Neural cell (in vitro differentiated cells): ENCODE measurements around the gene PTPRT.

Experiments
- CTCF ChIP-seq: fragments of 450-650 bp; IDR thresholded peaks from 2 replicates; pipeline ENCODE4 v1.5.1; 2014; ENCODE audit warnings: antibody characterized with exemption, mild to moderate bottlenecking, moderate library complexity; ENCODE audit not compliant: poor library complexity, severe bottlenecking
- EP300 ChIP-seq: fragments of 450-650 bp; conservative IDR thresholded peaks from 2 replicates; pipeline ENCODE4 v1.6.1; 2014; ENCODE audit warnings: antibody characterized with exemption, mild to moderate bottlenecking, moderate library complexity; ENCODE audit not compliant: poor library complexity, severe bottlenecking
- POLR2AphosphoS5 ChIP-seq: IDR thresholded peaks from 2 replicates; pipeline ENCODE4 v1.6.1; 2012
- RAD21 ChIP-seq: fragments of 450-650 bp; conservative IDR thresholded peaks from 2 replicates; pipeline ENCODE4 v1.6.1; 2014; ENCODE audit warnings: antibody characterized with exemption, mild to moderate bottlenecking, moderate library complexity
- REST ChIP-seq: IDR thresholded peaks from 2 replicates; pipeline ENCODE4 v1.6.1; 2012; ENCODE audit warnings: borderline replicate concordance

GRCh38 chr20:42544926-42545325 lies 644.8 kb downstream of the PTPRT start:
- TF ChIP-seq REST (no peak), CTCF (no peak), POLR2AphosphoS5 (no peak), RAD21 (no peak), EP300 (no peak)
